ENCODE data around the gene AGTR1.

AGTR1 gene

GRCh38 chr3:148680289-148680688 lies 17.4 kb upstream of the AGTR1 start:
- DNase-seq (ENCODE audit: low read depth), result no peak
- H3K4me3 ChIP-seq (ENCODE audit: low read length), result no peak overlapping the region
- no peak for TF ChIP-seq CTCF (IDR thresholded peaks at IDR 0.05; ENCODE audit: insufficient read depth, low read depth, low read length, missing control alignments)

GRCh38 chr3:148681080-148681479 lies 16.6 kb upstream of the AGTR1 start:
- no peak for TF ChIP-seq CTCF (IDR thresholded peaks at IDR 0.05; ENCODE audit: insufficient read depth, low read depth, low read length, missing control alignments)
- no peak overlapping the region for H3K4me3 ChIP-seq (ENCODE audit: low read length)
- peak; percentile 74 for DNase-seq (ENCODE audit: low read depth)

GRCh38 chr3:148682997-148683396 lies 14.7 kb upstream of the AGTR1 start:
- TF ChIP-seq CTCF (IDR thresholded peaks at IDR 0.05; ENCODE audit: insufficient read depth, low read depth, low read length, missing control alignments), result no peak
- DNase-seq (ENCODE audit: low read depth), result no peak
- H3K4me3 ChIP-seq (ENCODE audit: low read length), result no peak overlapping the region

- no peak for DNase-seq (ENCODE audit: low read depth)
- no peak overlapping the region for H3K4me3 ChIP-seq (ENCODE audit: low read length)
- no peak for TF ChIP-seq CTCF (IDR thresholded peaks at IDR 0.05; ENCODE audit: insufficient read depth, low read depth, low read length, missing control alignments)
These were observed 3.6 kb upstream of the AGTR1 start for GRCh38 chr3:148694116-148694515.

- DNase-seq (ENCODE audit: low read depth), result no peak
- no peak overlapping the region for H3K4me3 ChIP-seq (ENCODE audit: low read length)
- TF ChIP-seq CTCF (IDR thresholded peaks at IDR 0.05; ENCODE audit: insufficient read depth, low read depth, low read length, missing control alignments), result no peak
These were observed 597 bp downstream of the AGTR1 start for GRCh38 chr3:148698190-148698810.

GRCh38 chr3:148705314-148705713 lies 7.6 kb downstream of the AGTR1 start:
- TF ChIP-seq CTCF (IDR thresholded peaks at IDR 0.05; ENCODE audit: insufficient read depth, low read depth, low read length, missing control alignments), result no peak
- no peak overlapping the region for H3K4me3 ChIP-seq (ENCODE audit: low read length)
- no peak for DNase-seq (ENCODE audit: low read depth)

Measured in epithelial cell of esophagus (primary cell).